Liver (tissue), 3 donors: ENCODE measurements around the gene CNP.

ENCODE experiments used
- GABPA ChIP-seq, 2 donors: IDR thresholded peaks in 1 of 2; conservative IDR thresholded peaks in 1 of 2; 2 replicates each; pipeline ENCODE4 v1.6.1; 2016; ENCODE audit warnings: antibody characterized with exemption in 2 of 2, mild to moderate bottlenecking in 1 of 2, moderate library complexity in 1 of 2
- TF ChIP-seq, protein P1 (sequence below): fragments of 150-350 bp; IDR thresholded peaks from 2 replicates; pipeline ENCODE4 v1.5.1; 2017; ENCODE audit warnings: improper control_type of control experiment, low read depth, low read length; ENCODE audit not compliant: missing input control
- TF ChIP-seq, protein P2 (sequence below): IDR thresholded peaks from 2 replicates; pipeline ENCODE4 v1.6.1; 2016; ENCODE audit warnings: antibody characterized with exemption
- TF ChIP-seq, protein P3 (sequence below): IDR thresholded peaks from 2 replicates; pipeline ENCODE4 v1.6.1; 2016; ENCODE audit warnings: antibody characterized with exemption, mild to moderate bottlenecking
- donor health status: healthy.
- donor health status: healthy.

DNA sequence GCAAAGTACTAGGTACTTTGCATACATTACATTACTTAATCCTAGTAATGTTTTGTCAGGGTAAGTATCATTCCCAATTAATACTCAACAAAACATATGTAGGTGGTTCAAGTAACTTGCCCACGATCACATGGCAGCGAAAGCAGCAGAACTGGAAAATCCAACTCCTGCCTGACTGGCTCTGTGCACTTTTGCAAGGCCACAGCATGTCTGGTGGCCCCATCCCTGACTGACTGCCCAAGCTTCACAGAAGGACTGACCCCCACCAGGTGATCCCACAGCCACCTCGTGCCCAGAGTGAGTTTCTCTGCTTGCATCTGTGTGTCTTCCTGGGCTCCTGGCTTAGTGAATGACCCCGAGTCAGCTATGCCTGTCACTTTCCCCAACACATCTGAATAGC lies 11.4 kb downstream of the CNP start:
- TF ChIP-seq, protein P1, sequence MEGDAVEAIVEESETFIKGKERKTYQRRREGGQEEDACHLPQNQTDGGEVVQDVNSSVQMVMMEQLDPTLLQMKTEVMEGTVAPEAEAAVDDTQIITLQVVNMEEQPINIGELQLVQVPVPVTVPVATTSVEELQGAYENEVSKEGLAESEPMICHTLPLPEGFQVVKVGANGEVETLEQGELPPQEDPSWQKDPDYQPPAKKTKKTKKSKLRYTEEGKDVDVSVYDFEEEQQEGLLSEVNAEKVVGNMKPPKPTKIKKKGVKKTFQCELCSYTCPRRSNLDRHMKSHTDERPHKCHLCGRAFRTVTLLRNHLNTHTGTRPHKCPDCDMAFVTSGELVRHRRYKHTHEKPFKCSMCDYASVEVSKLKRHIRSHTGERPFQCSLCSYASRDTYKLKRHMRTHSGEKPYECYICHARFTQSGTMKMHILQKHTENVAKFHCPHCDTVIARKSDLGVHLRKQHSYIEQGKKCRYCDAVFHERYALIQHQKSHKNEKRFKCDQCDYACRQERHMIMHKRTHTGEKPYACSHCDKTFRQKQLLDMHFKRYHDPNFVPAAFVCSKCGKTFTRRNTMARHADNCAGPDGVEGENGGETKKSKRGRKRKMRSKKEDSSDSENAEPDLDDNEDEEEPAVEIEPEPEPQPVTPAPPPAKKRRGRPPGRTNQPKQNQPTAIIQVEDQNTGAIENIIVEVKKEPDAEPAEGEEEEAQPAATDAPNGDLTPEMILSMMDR = no peak
- TF ChIP-seq, protein P2, sequence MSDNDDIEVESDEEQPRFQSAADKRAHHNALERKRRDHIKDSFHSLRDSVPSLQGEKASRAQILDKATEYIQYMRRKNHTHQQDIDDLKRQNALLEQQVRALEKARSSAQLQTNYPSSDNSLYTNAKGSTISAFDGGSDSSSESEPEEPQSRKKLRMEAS = no peak
- TF ChIP-seq GABPA (IDR thresholded peaks at IDR 0.05 in 1 of 2, conservative IDR thresholded peaks at IDR 0.05 in 1 of 2) = no peak
- TF ChIP-seq, protein P3, sequence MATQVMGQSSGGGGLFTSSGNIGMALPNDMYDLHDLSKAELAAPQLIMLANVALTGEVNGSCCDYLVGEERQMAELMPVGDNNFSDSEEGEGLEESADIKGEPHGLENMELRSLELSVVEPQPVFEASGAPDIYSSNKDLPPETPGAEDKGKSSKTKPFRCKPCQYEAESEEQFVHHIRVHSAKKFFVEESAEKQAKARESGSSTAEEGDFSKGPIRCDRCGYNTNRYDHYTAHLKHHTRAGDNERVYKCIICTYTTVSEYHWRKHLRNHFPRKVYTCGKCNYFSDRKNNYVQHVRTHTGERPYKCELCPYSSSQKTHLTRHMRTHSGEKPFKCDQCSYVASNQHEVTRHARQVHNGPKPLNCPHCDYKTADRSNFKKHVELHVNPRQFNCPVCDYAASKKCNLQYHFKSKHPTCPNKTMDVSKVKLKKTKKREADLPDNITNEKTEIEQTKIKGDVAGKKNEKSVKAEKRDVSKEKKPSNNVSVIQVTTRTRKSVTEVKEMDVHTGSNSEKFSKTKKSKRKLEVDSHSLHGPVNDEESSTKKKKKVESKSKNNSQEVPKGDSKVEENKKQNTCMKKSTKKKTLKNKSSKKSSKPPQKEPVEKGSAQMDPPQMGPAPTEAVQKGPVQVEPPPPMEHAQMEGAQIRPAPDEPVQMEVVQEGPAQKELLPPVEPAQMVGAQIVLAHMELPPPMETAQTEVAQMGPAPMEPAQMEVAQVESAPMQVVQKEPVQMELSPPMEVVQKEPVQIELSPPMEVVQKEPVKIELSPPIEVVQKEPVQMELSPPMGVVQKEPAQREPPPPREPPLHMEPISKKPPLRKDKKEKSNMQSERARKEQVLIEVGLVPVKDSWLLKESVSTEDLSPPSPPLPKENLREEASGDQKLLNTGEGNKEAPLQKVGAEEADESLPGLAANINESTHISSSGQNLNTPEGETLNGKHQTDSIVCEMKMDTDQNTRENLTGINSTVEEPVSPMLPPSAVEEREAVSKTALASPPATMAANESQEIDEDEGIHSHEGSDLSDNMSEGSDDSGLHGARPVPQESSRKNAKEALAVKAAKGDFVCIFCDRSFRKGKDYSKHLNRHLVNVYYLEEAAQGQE = no peak
